ENCODE data around the gene GNG3. TPM values are rescaled to one million over a fixed set of nuclear protein-coding genes. Genes with fewer than 3 reads are reported as not detected.

GNG3 gene
- total RNA-seq, 1 donor, result not detected

GRCh38 chr11:62712276-62712812 lies 4.9 kb downstream of the GNG3 start:
- no peak for DNase-seq (ENCODE audit: low read depth)

DNA sequence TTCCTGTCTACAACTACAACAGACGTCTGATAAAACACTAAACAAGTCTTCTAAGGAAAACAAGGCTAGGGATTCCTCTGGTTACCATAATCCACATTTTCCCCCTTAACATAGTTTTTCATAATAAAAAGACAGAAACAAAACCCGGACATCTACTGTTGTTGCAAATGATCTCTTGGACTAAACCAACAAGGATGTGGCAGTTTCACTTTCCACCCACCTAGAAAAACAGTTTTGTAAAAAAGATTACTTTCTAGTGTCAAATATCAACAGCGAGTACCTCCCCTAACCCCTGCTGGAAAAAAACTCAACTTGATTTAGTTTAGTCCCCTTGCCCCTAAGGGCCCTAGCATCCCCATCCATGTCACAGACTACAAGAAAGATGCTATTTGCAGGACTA lies 5.4 kb downstream of the GNG3 start:
- TF ChIP-seq CTCF (IDR thresholded peaks at IDR 0.05; ENCODE audit: insufficient read depth, low read length), result no peak
- no peak for DNase-seq (ENCODE audit: low read depth)
- H3K4me3 ChIP-seq (ENCODE audit: low read depth, low read length), result no peak overlapping the region

More at GRCh38 chr11:62712276-62712812, 4.9 kb downstream of the GNG3 start:
- TF ChIP-seq CTCF (IDR thresholded peaks at IDR 0.05; ENCODE audit: insufficient read depth, low read length), result no peak
- no peak overlapping the region for H3K4me3 ChIP-seq (ENCODE audit: low read depth, low read length)

GRCh38 chr11:62713343-62713742 lies 5.9 kb downstream of the GNG3 start:
- no peak overlapping the region for H3K4me3 ChIP-seq (ENCODE audit: low read depth, low read length)
- DNase-seq (ENCODE audit: low read depth), result no peak
- TF ChIP-seq CTCF (IDR thresholded peaks at IDR 0.05; ENCODE audit: insufficient read depth, low read length), result no peak

DNA sequence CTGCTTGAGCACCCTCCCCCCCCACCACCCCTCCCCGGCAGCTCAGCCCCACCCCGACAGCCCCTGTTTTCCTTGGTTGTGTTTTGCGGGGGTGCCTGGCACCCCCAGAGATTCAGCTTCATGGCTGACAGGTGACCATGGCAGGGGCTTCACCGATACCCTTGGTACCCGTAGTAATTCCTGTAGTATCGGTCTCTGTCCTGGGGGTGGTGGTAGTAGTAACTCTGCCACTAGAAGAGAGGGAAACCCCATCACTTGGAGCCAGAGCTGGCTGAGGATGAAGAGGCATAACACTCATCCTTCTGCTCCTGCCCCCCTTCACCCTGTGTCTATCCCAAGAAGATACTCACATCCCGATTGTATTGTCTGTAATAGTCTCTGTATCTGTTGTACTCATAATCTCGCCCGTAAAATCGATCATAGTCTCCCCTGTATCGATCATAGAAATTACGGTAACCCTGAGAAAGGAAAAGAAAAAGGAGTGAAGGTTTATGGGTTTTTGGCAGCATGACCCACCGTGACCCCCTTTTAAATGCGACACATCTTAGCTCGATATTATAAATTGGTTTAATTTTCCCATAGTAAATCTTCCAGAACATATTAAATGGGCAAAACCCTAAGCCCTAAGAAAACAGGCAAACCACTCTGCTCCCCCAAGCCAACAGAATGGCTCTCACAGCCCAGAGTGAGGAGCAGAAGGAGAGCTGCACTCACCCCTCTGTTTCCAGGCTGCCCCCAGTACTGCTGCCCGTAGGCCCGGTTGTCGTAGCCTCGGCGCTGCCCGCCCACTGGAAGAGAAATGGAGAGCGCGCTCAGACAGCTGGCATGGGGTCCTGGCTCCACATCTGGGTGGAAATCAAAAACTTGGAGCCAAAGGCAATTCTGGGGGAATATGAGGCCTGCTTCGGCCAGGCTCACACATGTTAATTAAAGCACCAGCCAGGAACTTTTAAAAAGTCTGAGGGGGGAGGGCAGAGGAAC lies 8.0 kb downstream of the GNG3 start:
- no peak overlapping the region for H3K4me3 ChIP-seq (ENCODE audit: low read depth, low read length)
- no peak for TF ChIP-seq CTCF (IDR thresholded peaks at IDR 0.05; ENCODE audit: insufficient read depth, low read length)
- no peak for DNase-seq (ENCODE audit: low read depth)

GRCh38 chr11:62716206-62716605 lies 8.7 kb downstream of the GNG3 start:
- no peak overlapping the region for H3K4me3 ChIP-seq (ENCODE audit: low read depth, low read length)
- TF ChIP-seq CTCF (IDR thresholded peaks at IDR 0.05; ENCODE audit: insufficient read depth, low read length), result no peak
- no peak for DNase-seq (ENCODE audit: low read depth)

GRCh38 chr11:62716816-62717215 lies 9.3 kb downstream of the GNG3 start:
- H3K4me3 ChIP-seq (ENCODE audit: low read depth, low read length), result no peak overlapping the region
- TF ChIP-seq CTCF (IDR thresholded peaks at IDR 0.05; ENCODE audit: insufficient read depth, low read length), result no peak
- DNase-seq (ENCODE audit: low read depth), result no peak

Data from fibroblast of the aortic adventitia (primary cell).